Tibial nerve (tissue), 4 donors: ENCODE measurements around the gene DLD. TPM values are rescaled to one million over a fixed set of nuclear protein-coding genes. Genes with fewer than 3 reads are reported as not detected.
"Not testable (repeated sequence)": the region's sequence is repeated elsewhere in the genome, so short reads cannot be mapped to it uniquely, and the experiment has no call there.

ENCODE experiments used
- DNase-seq, 2 donors: peaks; one replicate each; pipeline ENCODE4 v3.0.0-alpha.2; 2019; ENCODE audit warnings: low spot score in 2 of 2
- H3K27ac ChIP-seq, 4 donors: fragments of 200-600 bp; sonication (generic) in 3 of 4; one replicate each; pipeline ENCODE4 v1.5.1; 2017 to 2019; ENCODE audit warnings: mild to moderate bottlenecking in 1 of 4
- H3K27me3 ChIP-seq, 2 donors: fragments of 200-600 bp; sonication (generic) in 1 of 2; one replicate each; pipeline versions ENCODE4 v1.5.1 to v1.6.0; 2017 to 2019
- H3K36me3 ChIP-seq, 3 donors: fragments of 200-600 bp; sonication (generic); one replicate each; pipeline ENCODE4 v1.5.1; 2018 to 2019
- H3K4me1 ChIP-seq, 4 donors: fragments of 200-600 bp; sonication (generic) in 3 of 4; one replicate each; pipeline ENCODE4 v1.5.1; 2017 to 2019
- H3K4me3 ChIP-seq, 4 donors: fragments of 200-600 bp; sonication (generic) in 3 of 4; one replicate each; pipeline ENCODE4 v1.5.1; 2017 to 2019; ENCODE audit warnings: mild to moderate bottlenecking in 1 of 4, moderate library complexity in 1 of 4
- H3K9me3 ChIP-seq, 4 donors: fragments of 200-600 bp; sonication (generic) in 3 of 4; one replicate each; pipeline ENCODE4 v1.5.1; 2017 to 2019
- EP300 ChIP-seq, 2 donors: sonication (generic); formaldehyde crosslinking; IDR thresholded peaks; one replicate each; pipeline ENCODE4 v1.6.1; 2017; ENCODE audit warnings: antibody characterized with exemption in 2 of 2, mild to moderate bottlenecking in 1 of 2
- POLR2A ChIP-seq, 2 donors: fragments of 450-650 bp; IDR thresholded peaks; one replicate each; pipeline ENCODE4 v1.6.1; 2017; ENCODE audit warnings: antibody characterized with exemption in 2 of 2, mild to moderate bottlenecking in 2 of 2, moderate library complexity in 2 of 2
- WGBS, 2 donors: methylation state at CpG; one replicate each; pipeline ENCODE4 v1.1.5; 2018; 5-methylcytosine and 5-hydroxymethylcytosine counted together
- total RNA-seq, 4 donors: library from RNA; depleted of rRNA; stranded (reverse); fragments of >200 nt; gene quantifications; one replicate each; pipeline ENCODE4 v1.1.0, GENCODE V29; 2016
- TF ChIP-seq, protein P1 (sequence below), 5 experiments: fragments of 200-600 bp in 3 of 5; fragments of 450-650 bp in 2 of 5; sonication (generic) in 3 of 5; IDR thresholded peaks; one replicate each; pipeline ENCODE4 v1.5.1; 2016 to 2019; ENCODE audit warnings: antibody characterized with exemption in 5 of 5, mild to moderate bottlenecking in 3 of 5, moderate library complexity in 2 of 5

DLD gene
- total RNA-seq, 4 donors from 2014 or later, result 43.5 to 67.3 (median 59.9) TPM

DNA sequence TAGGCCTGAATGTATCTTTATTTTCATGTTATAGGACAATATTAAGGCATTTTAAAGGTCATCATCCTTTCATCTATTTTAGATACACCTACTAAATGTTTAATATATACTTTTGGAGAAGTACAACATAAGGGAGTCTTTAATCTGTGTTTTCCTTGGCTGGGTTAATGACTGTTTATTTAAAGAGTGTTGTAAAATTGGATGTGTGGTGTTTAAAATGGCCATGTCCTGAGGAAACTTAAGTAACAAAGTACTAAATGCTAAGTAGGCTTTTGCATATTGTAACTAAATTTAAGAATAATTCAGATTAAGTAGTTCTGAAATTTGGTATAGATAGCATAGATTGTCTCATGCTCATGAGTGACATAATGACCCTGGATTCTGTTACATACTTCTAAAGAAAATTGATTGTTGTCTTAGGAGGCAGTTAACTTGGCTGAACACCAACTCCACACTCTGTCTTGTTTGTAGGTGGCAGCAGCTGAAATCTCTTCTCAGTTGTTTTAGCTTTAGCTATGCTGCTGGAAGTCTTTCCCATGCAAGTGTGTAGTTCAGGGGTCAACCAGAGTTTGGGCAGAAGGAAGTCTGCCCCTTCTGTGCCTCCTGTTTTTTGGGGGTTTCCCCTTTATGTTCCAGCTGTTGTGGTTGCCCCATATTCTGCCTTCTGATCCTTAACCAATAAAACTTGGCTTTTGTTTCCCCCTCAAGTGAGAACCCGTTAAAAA lies 29.2 kb downstream of the DLD start:
- H3K27me3 ChIP-seq, result no peaks in the 10 kb centered on the region
- H3K4me3 ChIP-seq, result no peak overlapping the region
- peaks cover 0 to 31% (median 7%) of the 10 kb centered on the region in 4 donors for H3K4me1 ChIP-seq
- TF ChIP-seq, protein P1, sequence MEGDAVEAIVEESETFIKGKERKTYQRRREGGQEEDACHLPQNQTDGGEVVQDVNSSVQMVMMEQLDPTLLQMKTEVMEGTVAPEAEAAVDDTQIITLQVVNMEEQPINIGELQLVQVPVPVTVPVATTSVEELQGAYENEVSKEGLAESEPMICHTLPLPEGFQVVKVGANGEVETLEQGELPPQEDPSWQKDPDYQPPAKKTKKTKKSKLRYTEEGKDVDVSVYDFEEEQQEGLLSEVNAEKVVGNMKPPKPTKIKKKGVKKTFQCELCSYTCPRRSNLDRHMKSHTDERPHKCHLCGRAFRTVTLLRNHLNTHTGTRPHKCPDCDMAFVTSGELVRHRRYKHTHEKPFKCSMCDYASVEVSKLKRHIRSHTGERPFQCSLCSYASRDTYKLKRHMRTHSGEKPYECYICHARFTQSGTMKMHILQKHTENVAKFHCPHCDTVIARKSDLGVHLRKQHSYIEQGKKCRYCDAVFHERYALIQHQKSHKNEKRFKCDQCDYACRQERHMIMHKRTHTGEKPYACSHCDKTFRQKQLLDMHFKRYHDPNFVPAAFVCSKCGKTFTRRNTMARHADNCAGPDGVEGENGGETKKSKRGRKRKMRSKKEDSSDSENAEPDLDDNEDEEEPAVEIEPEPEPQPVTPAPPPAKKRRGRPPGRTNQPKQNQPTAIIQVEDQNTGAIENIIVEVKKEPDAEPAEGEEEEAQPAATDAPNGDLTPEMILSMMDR (IDR thresholded peaks at IDR 0.05), result no peak
- WGBS, 2 donors, result 4 to 6% methylated on average over 1 of the region's 1 CpG
- H3K36me3 ChIP-seq, result peaks cover 0 to 78% (median 11%) of the 10 kb centered on the region in 3 donors
- H3K9me3 ChIP-seq, result no peaks in the 10 kb centered on the region
- peak overlapping the region in 2 of 4 donors; percentile 49 to 74 for H3K27ac ChIP-seq
- DNase-seq, result no peak

DNA sequence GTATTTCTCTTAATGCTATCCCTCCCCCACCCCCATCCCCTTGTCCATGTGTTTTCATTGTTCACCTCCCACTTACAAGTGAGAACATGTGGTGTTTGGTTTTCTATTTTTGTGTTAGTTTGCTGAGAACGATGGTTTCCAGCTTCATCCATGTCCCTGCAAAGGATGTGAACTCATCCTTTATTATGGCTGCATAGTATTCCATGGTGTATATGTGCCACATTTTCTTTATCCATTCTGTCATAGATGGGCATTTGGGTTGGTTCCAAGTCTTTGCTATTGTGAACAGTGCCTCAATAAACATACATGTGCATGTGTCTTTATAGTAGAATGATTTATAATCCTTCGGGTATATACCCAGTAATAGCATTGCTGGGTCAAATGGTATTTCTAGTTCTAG lies 30.8 kb downstream of the DLD start:
- 48 to 76% methylated on average over 2 of the region's 2 CpGs for WGBS, 2 donors
- peaks cover 0 to 85% (median 16%) of the 10 kb centered on the region in 3 donors for H3K36me3 ChIP-seq

DNA sequence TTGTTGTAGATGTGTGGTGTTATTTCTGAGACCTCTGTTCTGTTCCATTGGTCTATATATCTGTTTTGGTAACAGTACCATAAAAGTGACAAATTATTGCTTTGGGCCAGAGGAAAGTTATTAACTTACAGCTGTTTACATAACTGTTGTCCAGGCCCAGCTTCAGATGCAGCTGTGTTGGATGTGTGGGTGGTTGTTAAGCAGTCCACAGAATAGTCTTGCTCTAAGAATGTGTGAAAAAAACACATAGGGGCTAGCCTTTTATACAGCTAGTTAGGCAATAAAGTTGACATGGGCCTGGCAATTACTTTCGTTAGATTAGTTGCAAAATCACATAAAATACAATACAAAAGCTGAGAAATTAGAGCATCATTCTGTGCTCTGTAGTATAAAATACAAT lies 31.9 kb downstream of the DLD start:
- TF ChIP-seq EP300 (IDR thresholded peaks at IDR 0.05), result no peak
- TF ChIP-seq POLR2A (IDR thresholded peaks at IDR 0.05), result no peak
- TF ChIP-seq, protein P1 (IDR thresholded peaks at IDR 0.05), result no peak
- DNase-seq, result no peak
- Histone ChIP-seq H3K27me3 (no peaks in the 10 kb centered on the region), H3K9me3 (no peaks in the 10 kb centered on the region), H3K4me3 (no peak overlapping the region), H3K36me3 (peaks cover 0 to 83% (median 9%) of the 10 kb centered on the region in 3 donors), H3K4me1 (peaks cover 0 to 39% (median 7%) of the 10 kb centered on the region in 4 donors), H3K27ac (peak overlapping the region in 2 of 4 donors; percentile 13 to 25)
- 40 to 42% methylated on average over 1 of the region's 1 CpG for WGBS, 2 donors

More for the DNA sequence above, 30.8 kb downstream of the DLD start:
- H3K4me1 ChIP-seq, result peaks cover 0 to 39% (median 7%) of the 10 kb centered on the region in 4 donors
- not testable (repeated sequence) for H3K9me3 ChIP-seq, H3K4me3 ChIP-seq, H3K27ac ChIP-seq, H3K27me3 ChIP-seq, DNase-seq

DNA sequence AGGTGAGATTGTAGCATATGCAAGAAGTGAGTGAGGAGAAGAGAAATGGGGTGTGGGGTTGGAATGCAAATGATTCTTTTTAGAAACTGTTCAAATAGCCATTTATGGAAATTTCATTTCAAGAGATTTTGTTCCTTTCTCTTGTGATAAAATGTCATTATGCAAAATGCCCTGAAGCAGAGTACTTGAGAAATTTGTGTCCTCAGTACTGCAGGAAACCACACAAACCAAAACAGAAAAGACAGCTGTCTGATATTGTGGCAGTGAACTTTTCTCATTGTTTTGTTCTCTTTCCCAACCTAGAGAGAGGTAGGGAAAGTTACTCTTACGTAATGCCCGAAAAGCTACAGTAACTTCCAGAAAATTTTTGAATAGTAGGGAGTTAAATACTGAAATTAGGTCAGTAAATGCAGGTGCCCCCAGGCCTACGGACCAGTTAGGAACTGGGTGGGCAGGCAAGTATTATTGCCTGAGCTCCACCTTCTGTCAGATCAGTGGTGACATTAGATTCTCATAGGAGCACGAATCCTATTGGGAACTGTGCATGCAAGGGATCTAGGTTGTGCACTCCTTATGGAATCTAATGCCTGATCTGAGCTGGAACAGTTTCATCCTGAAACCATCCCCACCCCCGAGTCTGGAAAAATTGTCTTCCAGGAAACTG lies 34.0 kb downstream of the DLD start:
- H3K9me3 ChIP-seq, result no peaks in the 10 kb centered on the region
- no peak for DNase-seq
- no peak overlapping the region for H3K4me3 ChIP-seq
- peaks cover 0 to 37% (median 7%) of the 10 kb centered on the region in 4 donors for H3K4me1 ChIP-seq
- TF ChIP-seq, protein P1 (IDR thresholded peaks at IDR 0.05), result no peak
- TF ChIP-seq EP300 (IDR thresholded peaks at IDR 0.05), result peak in 1 of 2 donors; percentile 5
- H3K36me3 ChIP-seq, result peaks cover 0 to 88% (median 5%) of the 10 kb centered on the region in 3 donors
- WGBS, 2 donors, result 60 to 62% methylated on average over 5 of the region's 5 CpGs
- H3K27ac ChIP-seq, result peak overlapping the region in 1 of 4 donors; percentile 34
- H3K27me3 ChIP-seq, result no peaks in the 10 kb centered on the region

DNA sequence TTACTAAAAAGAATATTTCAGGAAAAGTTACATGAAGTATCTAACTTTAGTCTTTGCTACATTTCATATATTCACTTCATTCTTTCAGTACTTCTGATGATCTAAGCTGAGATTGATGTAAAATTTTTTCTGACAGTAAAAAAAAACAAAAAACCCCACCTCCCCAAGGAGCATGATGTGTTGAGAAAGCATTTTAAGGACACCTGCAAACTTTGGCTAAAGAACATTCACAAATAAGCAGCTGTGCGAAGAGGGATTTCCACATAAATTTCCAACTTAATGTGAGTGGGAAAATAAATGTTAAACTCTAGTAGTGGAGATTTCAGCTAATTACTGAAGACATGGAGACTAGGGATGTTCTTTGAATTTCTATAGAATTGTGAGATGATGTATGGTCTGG lies 35.5 kb downstream of the DLD start:
- Histone ChIP-seq H3K27ac (peak overlapping the region in 2 of 4 donors; percentile 26 to 56), H3K9me3 (no peaks in the 10 kb centered on the region), H3K27me3 (no peaks in the 10 kb centered on the region), H3K36me3 (peaks cover 0 to 98% (median 5%) of the 10 kb centered on the region in 3 donors), H3K4me1 (peaks cover 0 to 28% (median 0%) of the 10 kb centered on the region in 4 donors), H3K4me3 (no peak overlapping the region)
- DNase-seq, result no peak
- no peak for TF ChIP-seq POLR2A (IDR thresholded peaks at IDR 0.05)
- no peak for TF ChIP-seq EP300 (IDR thresholded peaks at IDR 0.05)
- TF ChIP-seq, protein P1 (IDR thresholded peaks at IDR 0.05), result no peak
- 79 to 86% methylated on average over 1 of the region's 1 CpG for WGBS, 2 donors
